K562 (cell line): Measurements from ENCODE around the gene ZNF586. TPM values are rescaled to one million over a fixed set of nuclear protein-coding genes. Genes with fewer than 3 reads are reported as not detected.

Source experiments
- CBFB ChIP-seq: sonication (generic); formaldehyde crosslinking; IDR thresholded peaks from 2 replicates; pipeline ENCODE4 v1.4.0; 2020; ENCODE audit warnings: mild to moderate bottlenecking, missing genetic modification reagents
- CBX5 ChIP-seq: IDR thresholded peaks from 2 replicates; pipeline ENCODE4 v1.6.1; 2014; ENCODE audit warnings: low read depth, borderline replicate concordance
- CEBPB ChIP-seq: fragments of 450-650 bp; IDR thresholded peaks from 2 replicates; pipeline ENCODE4 v1.6.1; 2016; ENCODE audit warnings: missing genetic modification characterization, missing compliant biosample characterization
- CHD4 ChIP-seq: fragments of 200-600 bp; sonication (generic); IDR thresholded peaks from 3 replicates; pipeline ENCODE4 v1.6.1; 2012; ENCODE audit warnings: low read depth, mild to moderate bottlenecking, mixed read lengths, low read length, inconsistent platforms; ENCODE audit not compliant: insufficient read depth, insufficient replicate concordance, poor library complexity, severe bottlenecking
- CLOCK ChIP-seq: fragments of 250-450 bp; sonication (Bioruptor Pico); IDR thresholded peaks from 2 replicates; pipeline ENCODE4 v1.4.0; 2020; ENCODE audit warnings: mild to moderate bottlenecking, moderate library complexity, borderline replicate concordance
- CSDE1 ChIP-seq, 2 experiments: fragments of 450-650 bp; IDR thresholded peaks; 2 replicates each; pipeline ENCODE4 v1.6.1; 2016; ENCODE audit warnings: mild to moderate bottlenecking in 1 of 2
- DLX4 ChIP-seq: fragments of 250-450 bp; sonication (Bioruptor Pico); IDR thresholded peaks from 2 replicates; pipeline ENCODE4 v1.6.1; 2021; ENCODE audit warnings: mild to moderate bottlenecking
- EP400 ChIP-seq: fragments of 450-650 bp; IDR thresholded peaks from 2 replicates; pipeline ENCODE4 v1.6.1; 2017; ENCODE audit warnings: antibody characterized with exemption, mild to moderate bottlenecking, moderate library complexity
- ETS2 ChIP-seq: IDR thresholded peaks from 2 replicates; pipeline ENCODE4 v1.6.1; 2016; ENCODE audit warnings: borderline replicate concordance, missing genetic modification characterization, mild to moderate bottlenecking, moderate library complexity, missing compliant biosample characterization; ENCODE audit not compliant: poor library complexity, severe bottlenecking
- FOXK2 ChIP-seq, 2 experiments: fragments of 450-650 bp; IDR thresholded peaks in 1 of 2; conservative IDR thresholded peaks in 1 of 2; 2 replicates each; pipeline ENCODE4 v1.6.1; 2016; ENCODE audit warnings: low read depth in 2 of 2, mild to moderate bottlenecking in 1 of 2
- GTF2A2 ChIP-seq: IDR thresholded peaks from 2 replicates; pipeline ENCODE4 v1.6.1; 2016; ENCODE audit warnings: mild to moderate bottlenecking, missing genetic modification characterization, missing compliant biosample characterization
- HDAC1 ChIP-seq, 2 experiments: fragments of 450-650 bp; IDR thresholded peaks; 2 replicates each; pipeline ENCODE4 v1.6.1; 2016 to 2017; ENCODE audit warnings: inconsistent platforms in 1 of 2, mild to moderate bottlenecking in 1 of 2, moderate library complexity in 1 of 2
- NCOA2 ChIP-seq, 2 experiments: fragments of 450-650 bp; IDR thresholded peaks; 2 replicates each; pipeline ENCODE4 v1.6.1; 2018; ENCODE audit warnings: mild to moderate bottlenecking in 2 of 2, moderate library complexity in 1 of 2; ENCODE audit not compliant: partially characterized antibody in 2 of 2
- NR3C1 ChIP-seq: sonication (generic); formaldehyde crosslinking; IDR thresholded peaks from 2 replicates; pipeline ENCODE4 v1.8.1; 2022; ENCODE audit warnings: missing genetic modification reagents
- RAD21 ChIP-seq, 2 experiments: fragments of 250-450 bp in 1 of 2; fragments of 450-650 bp in 1 of 2; sonication (Bioruptor Pico) in 1 of 2; formaldehyde crosslinking in 1 of 2; IDR thresholded peaks in 1 of 2; conservative IDR thresholded peaks in 1 of 2; 2 replicates each; pipeline versions ENCODE4 v1.4.0 to v1.8.0; 2020 to 2022; ENCODE audit warnings: mild to moderate bottlenecking in 2 of 2, moderate library complexity in 1 of 2
- RNF2 ChIP-seq: sonication (generic); IDR thresholded peaks from 2 replicates; pipeline ENCODE4 v1.6.1; 2016
- SIX5 ChIP-seq, 2 experiments: IDR thresholded peaks; 2 replicates each; pipeline ENCODE4 v1.6.1; 2011; ENCODE audit warnings: low read length in 2 of 2, borderline replicate concordance in 1 of 2, low read depth in 1 of 2, mild to moderate bottlenecking in 1 of 2, moderate library complexity in 1 of 2; ENCODE audit not compliant: insufficient read depth in 1 of 2
- SMARCA5 ChIP-seq: fragments of 450-650 bp; IDR thresholded peaks from 2 replicates; pipeline ENCODE4 v1.6.1; 2016
- SMARCC2 ChIP-seq: fragments of 450-650 bp; IDR thresholded peaks from 2 replicates; pipeline ENCODE4 v1.6.1; 2017; ENCODE audit warnings: antibody characterized with exemption, moderate library complexity, mild to moderate bottlenecking, low read depth
- THRAP3 ChIP-seq: fragments of 450-650 bp; IDR thresholded peaks from 2 replicates; pipeline ENCODE4 v1.6.1; 2016; ENCODE audit warnings: mild to moderate bottlenecking, inconsistent platforms, borderline replicate concordance
- ZNF175 ChIP-seq: fragments of 200-800 bp; sonication (Bioruptor generic); IDR thresholded peaks from 2 replicates; pipeline ENCODE4 v1.6.1; 2016; ENCODE audit warnings: low read depth, mild to moderate bottlenecking, missing genetic modification characterization, missing compliant biosample characterization
- ZNF282 ChIP-seq: sonication (generic); formaldehyde crosslinking; IDR thresholded peaks from 2 replicates; pipeline ENCODE4 v1.8.1; 2023; ENCODE audit warnings: missing genetic modification reagents
- ZNF740 ChIP-seq, 3 experiments: fragments of 200-800 bp in 1 of 3; sonication (Bioruptor generic) in 1 of 3; sonication (generic) in 1 of 3; formaldehyde crosslinking in 1 of 3; IDR thresholded peaks; 2 replicates each; pipeline versions ENCODE4 v1.6.1 to v1.8.0; 2016 to 2022; ENCODE audit warnings: mild to moderate bottlenecking in 2 of 3, missing compliant biosample characterization in 2 of 3, missing genetic modification characterization in 2 of 3, missing genetic modification reagents in 1 of 3
- polyA plus RNA-seq, 8 experiments: library from polyadenylated mRNA; depleted of rRNA in 4 of 8; stranded (reverse) in 5 of 8; unstranded in 3 of 8; fragments of >200 nt; fragmentation: Nextera tagmentation in 2 of 8; fragmentation: Illumina TruSeq in 1 of 8; extraction: Ambion mirVana in 2 of 8; extraction: Trizol in 1 of 8; gene quantifications; 2 replicates each; pipeline versions ENCODE4 v1.2.1 to v1.2.3, GENCODE V29; 2011 to 2014; ENCODE audit warnings: inconsistent platforms in 1 of 8, missing spikeins in 1 of 8
- total RNA-seq, 7 experiments: library from RNA; depleted of rRNA in 6 of 7; stranded (reverse); fragments of >200 nt in 6 of 7; fragmentation: Illumina TruSeq in 2 of 7; extraction: Trizol in 2 of 7; gene quantifications; 2 replicates each; pipeline versions ENCODE4 v1.2.1 to v1.2.3, GENCODE V29; 2011 to 2021; ENCODE audit warnings: low replicate concordance in 1 of 7

ZNF586 gene
- total and polyA plus RNA-seq, 9 of the 15 experiments (the other 6 are each of a cell fraction or from before 2014, with no cell fraction given), result 2.5 to 12.6 (median 8.4) TPM

- TF ChIP-seq ZNF740 (CRISPR knock-in tag; IDR thresholded peaks at IDR 0.05) (peak; percentile 84), ZNF740 (tag; IDR thresholded peaks at IDR 0.05) (no peak), ETS2 (tag) (no peak), THRAP3 (no peak), CLOCK (CRISPR knock-in tag) (no peak), SMARCA5 (no peak), SMARCC2 (no peak), RAD21 (CRISPR knock-in tag; conservative IDR thresholded peaks at IDR 0.05 in 1 of 2, IDR thresholded peaks at IDR 0.05 in 1 of 2) (no peak), CBFB (CRISPR knock-in tag) (no peak), RNF2 (peak; percentile 51; the same call in 1 of the 2 replicates), NR3C1 (CRISPR knock-in tag) (no peak), EP400 (peak; percentile 78), ZNF282 (CRISPR knock-in tag) (no peak), SIX5 (IDR thresholded peaks at IDR 0.05; ENCODE audit: borderline replicate concordance in 1 of 2, insufficient read depth in 1 of 2, low read depth in 1 of 2, low read length in 2 of 2) (peak; percentile 84 to 85), NCOA2 (IDR thresholded peaks at IDR 0.05; ENCODE audit: partially characterized antibody in 2 of 2) (no peak), CSDE1 (IDR thresholded peaks at IDR 0.05) (no peak), DLX4 (no peak), HDAC1 (IDR thresholded peaks at IDR 0.05) (peak in 1 of 2 experiments; percentile 13; a peak in 1 of 4 replicates), GTF2A2 (no peak), CBX5 (0 out of 2 replicates have a peak, but pooled peaks have one; percentile 54), ZNF175 (CRISPR knock-in tag) (no peak), FOXK2 (conservative IDR thresholded peaks at IDR 0.05 in 1 of 2, IDR thresholded peaks at IDR 0.05 in 1 of 2; ENCODE audit: low read depth in 2 of 2) (0 out of 4 replicates have a peak, but pooled peaks have one; percentile 30 to 37), CHD4 (no peak), CEBPB (tag) (no peak)
Measured at GRCh38 chr19:57769345-57770131, at the start of gene ZNF586 (continued).
